Lower lobe of right lung (tissue), 2 donors: ENCODE data around the gene PMF1. TPM values are rescaled to one million over a fixed set of nuclear protein-coding genes. Genes with fewer than 3 reads are reported as not detected.

Source experiments
- ATAC-seq, 2 donors: fragments of 200-7000 bp; cut with Tn5 transposase; one replicate each; pipeline ENCODE4 v1.9.1; 2020 to 2022; ENCODE audit warnings: mild to moderate bottlenecking in 2 of 2, moderate library complexity in 2 of 2
- DNase-seq: peaks from one replicate; pipeline ENCODE4 v3.0.0-alpha.2; 2020
- H3K27ac ChIP-seq: fragments of 200-600 bp; one replicate; pipeline ENCODE4 v1.8.0; 2022
- H3K27me3 ChIP-seq: fragments of 200-600 bp; one replicate; pipeline ENCODE4 v1.8.0; 2022; ENCODE audit warnings: low read depth
- H3K36me3 ChIP-seq: fragments of 200-600 bp; one replicate; pipeline ENCODE4 v1.8.0; 2022; ENCODE audit warnings: mild to moderate bottlenecking
- H3K4me1 ChIP-seq: fragments of 200-600 bp; one replicate; pipeline ENCODE4 v1.8.0; 2022
- H3K4me3 ChIP-seq: fragments of 200-600 bp; one replicate; pipeline ENCODE4 v1.8.0; 2022; ENCODE audit warnings: mild to moderate bottlenecking
- H3K9me3 ChIP-seq: fragments of 200-600 bp; one replicate; pipeline ENCODE4 v1.8.0; 2022
- intact Hi-C: fragments of 100-400 bp; cut with DNase I; formaldehyde crosslinking; loops from one replicate; pipeline ENCODE4 v1.11.0; 2022
- long read RNA-seq: library from polyadenylated mRNA; unstranded; transcript quantifications from one replicate; pipeline ENCODE4 v2.0.0, GENCODE V29; 2021
- total RNA-seq: library from RNA; stranded (reverse); fragmentation: NEBNext Ultra II Directional; extraction: Animal tissue kit (Norgen Biotek cat#: 25700); gene quantifications from one replicate; pipeline ENCODE4 v1.2.1, GENCODE V29; 2021
- TF ChIP-seq, protein P1 (sequence below): fragments of 200-600 bp; IDR thresholded peaks from one replicate; pipeline ENCODE4 v1.8.0; 2022; ENCODE audit warnings: antibody characterized with exemption, mild to moderate bottlenecking
- donor health status: DM: no; HTN: yes; CAD: no; lungs with severe emphysema.

Gene PMF1, protein sequence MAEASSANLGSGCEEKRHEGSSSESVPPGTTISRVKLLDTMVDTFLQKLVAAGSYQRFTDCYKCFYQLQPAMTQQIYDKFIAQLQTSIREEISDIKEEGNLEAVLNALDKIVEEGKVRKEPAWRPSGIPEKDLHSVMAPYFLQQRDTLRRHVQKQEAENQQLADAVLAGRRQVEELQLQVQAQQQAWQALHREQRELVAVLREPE
- 45.3 TPM for total RNA-seq
- long read RNA-seq, transcript PMF1-202 (5 exons, 1,068 nt): major isoform, 17 of 25 reads
- long read RNA-seq, partial matches to known transcripts: 3 of 25 reads
- long read RNA-seq, other reads (novel, unspliced or antisense): 2 of 25 reads

GRCh38 chr1:156212833-156213643, at the start of gene PMF1:
TSS of gene PMF1 (plus strand) at chr1:156213007. CDS start at chr1:156213016, 9 bp downstream.
- TF ChIP-seq, protein P1, sequence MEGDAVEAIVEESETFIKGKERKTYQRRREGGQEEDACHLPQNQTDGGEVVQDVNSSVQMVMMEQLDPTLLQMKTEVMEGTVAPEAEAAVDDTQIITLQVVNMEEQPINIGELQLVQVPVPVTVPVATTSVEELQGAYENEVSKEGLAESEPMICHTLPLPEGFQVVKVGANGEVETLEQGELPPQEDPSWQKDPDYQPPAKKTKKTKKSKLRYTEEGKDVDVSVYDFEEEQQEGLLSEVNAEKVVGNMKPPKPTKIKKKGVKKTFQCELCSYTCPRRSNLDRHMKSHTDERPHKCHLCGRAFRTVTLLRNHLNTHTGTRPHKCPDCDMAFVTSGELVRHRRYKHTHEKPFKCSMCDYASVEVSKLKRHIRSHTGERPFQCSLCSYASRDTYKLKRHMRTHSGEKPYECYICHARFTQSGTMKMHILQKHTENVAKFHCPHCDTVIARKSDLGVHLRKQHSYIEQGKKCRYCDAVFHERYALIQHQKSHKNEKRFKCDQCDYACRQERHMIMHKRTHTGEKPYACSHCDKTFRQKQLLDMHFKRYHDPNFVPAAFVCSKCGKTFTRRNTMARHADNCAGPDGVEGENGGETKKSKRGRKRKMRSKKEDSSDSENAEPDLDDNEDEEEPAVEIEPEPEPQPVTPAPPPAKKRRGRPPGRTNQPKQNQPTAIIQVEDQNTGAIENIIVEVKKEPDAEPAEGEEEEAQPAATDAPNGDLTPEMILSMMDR: no peak
- H3K4me1 ChIP-seq: peaks cover 26% of the 10 kb centered on the region
- H3K4me3 ChIP-seq: peak within 1 kb of the TSS; percentile 71
- no peaks in the 10 kb centered on the region for H3K27me3 ChIP-seq
- ATAC-seq: peak; percentile 98 to 99
- peaks cover 43% of the 10 kb centered on the region for H3K36me3 ChIP-seq
- peak; percentile 98 for DNase-seq
- intact Hi-C loops: no loop called here
- peak within 1 kb of the TSS; percentile 94 for H3K27ac ChIP-seq
- no peaks in the 10 kb centered on the region for H3K9me3 ChIP-seq

- no peaks in the 10 kb centered on the region for H3K9me3 ChIP-seq
- no peaks in the 10 kb centered on the region for H3K36me3 ChIP-seq
- TF ChIP-seq, protein P1: no peak
- DNase-seq: peak; percentile 17
- H3K27ac ChIP-seq: no peak overlapping the region
- peaks cover 27% of the 10 kb centered on the region for H3K4me1 ChIP-seq
- H3K27me3 ChIP-seq: no peaks in the 10 kb centered on the region
- intact Hi-C loops: no loop called here
- H3K4me3 ChIP-seq: no peak overlapping the region
- ATAC-seq: no peak
These were observed 49.1 kb upstream of the PMF1 start for GRCh38 chr1:156163712-156164111.

- Histone ChIP-seq H3K4me3 (no peak overlapping the region), H3K4me1 (peaks cover 27% of the 10 kb centered on the region), H3K36me3 (no peaks in the 10 kb centered on the region), H3K27ac (no peak overlapping the region), H3K27me3 (no peaks in the 10 kb centered on the region), H3K9me3 (no peaks in the 10 kb centered on the region)
- DNase-seq (peak; percentile 4), ATAC-seq (no peak)
- TF ChIP-seq, protein P1: no peak
- intact Hi-C loops: no loop called here
These were observed 48.5 kb upstream of the PMF1 start for GRCh38 chr1:156164125-156164831.

GRCh38 chr1:156165083-156165482, 47.7 kb upstream of the PMF1 start:
- no peaks in the 10 kb centered on the region for H3K36me3 ChIP-seq
- H3K4me3 ChIP-seq: no peak overlapping the region
- H3K27ac ChIP-seq: no peak overlapping the region
- H3K4me1 ChIP-seq: peaks cover 26% of the 10 kb centered on the region
- H3K9me3 ChIP-seq: no peaks in the 10 kb centered on the region
- ATAC-seq (no peak), DNase-seq (no peak)
- TF ChIP-seq, protein P1: no peak
- intact Hi-C loops: no loop called here
- H3K27me3 ChIP-seq: no peaks in the 10 kb centered on the region

DNA sequence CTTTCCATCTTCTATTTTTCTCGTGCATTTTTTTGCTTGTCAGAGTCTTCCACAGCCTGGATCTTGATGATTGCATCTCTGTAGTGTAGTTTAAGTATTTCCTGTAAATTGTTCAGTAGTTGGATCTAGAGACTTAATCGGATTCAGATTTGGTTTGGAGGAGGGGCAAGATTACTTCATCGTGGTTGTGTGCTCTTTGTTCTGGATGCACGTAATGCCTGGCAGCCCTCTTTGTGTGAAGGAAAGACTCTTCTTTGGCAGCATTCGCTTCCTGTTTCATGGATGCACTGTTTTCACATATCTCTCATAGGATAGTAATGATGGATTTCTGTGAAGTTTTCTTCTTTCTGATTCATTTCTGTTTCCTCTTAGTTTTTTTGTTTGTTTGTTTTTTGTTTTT, 45.3 kb upstream of the PMF1 start:
- ATAC-seq (no peak), DNase-seq (peak; percentile 1)
- Histone ChIP-seq H3K4me1 (peaks cover 6% of the 10 kb centered on the region), H3K36me3 (peaks cover 15% of the 10 kb centered on the region), H3K27me3 (no peaks in the 10 kb centered on the region), H3K27ac (no peak overlapping the region), H3K4me3 (no peak overlapping the region), H3K9me3 (no peaks in the 10 kb centered on the region)
- intact Hi-C loops: no loop called here
- TF ChIP-seq, protein P1: no peak
